Heart left ventricle (tissue), 16 donors: ENCODE results near the gene IFNLR1. TPM values are rescaled to one million over a fixed set of nuclear protein-coding genes. Genes with fewer than 3 reads are reported as not detected.

ENCODE experiments used
- ATAC-seq, 4 donors: fragments of 200-7000 bp; cut with Tn5 transposase; one replicate each; pipeline ENCODE4 v1.9.1; 2020 to 2022; ENCODE audit warnings: moderate library complexity in 4 of 4, mild to moderate bottlenecking in 3 of 4, moderate number of reproducible peaks in 1 of 4
- DNase-seq, 5 donors: peaks; one replicate each; pipeline ENCODE4 v3.0.0-alpha.2; 2020
- H3K27ac ChIP-seq, 12 donors: fragments of 200-600 bp; sonication (generic) in 4 of 12; one replicate each; pipeline versions ENCODE4 v1.5.0 to v1.8.0; 2016 to 2022; ENCODE audit warnings: mild to moderate bottlenecking in 2 of 12
- H3K27me3 ChIP-seq, 9 donors: fragments of 200-600 bp; sonication (generic) in 2 of 9; one replicate each; pipeline versions ENCODE4 v1.5.1 to v1.8.0; 2016 to 2022; ENCODE audit warnings: mild to moderate bottlenecking in 3 of 9
- H3K36me3 ChIP-seq, 9 donors: fragments of 200-600 bp; sonication (generic) in 2 of 9; one replicate each; pipeline versions ENCODE4 v1.5.0 to v1.8.0; 2018 to 2022; ENCODE audit warnings: mild to moderate bottlenecking in 2 of 9
- H3K4me1 ChIP-seq, 12 donors: fragments of 200-600 bp; sonication (generic) in 4 of 12; one replicate each; pipeline versions ENCODE4 v1.5.0 to v1.8.0; 2016 to 2022; ENCODE audit warnings: mild to moderate bottlenecking in 3 of 12
- H3K4me3 ChIP-seq, 12 donors: fragments of 200-600 bp; sonication (generic) in 4 of 12; one replicate each; pipeline versions ENCODE4 v1.5.0 to v1.8.0; 2017 to 2022; ENCODE audit warnings: mild to moderate bottlenecking in 9 of 12, moderate library complexity in 4 of 12
- H3K9me3 ChIP-seq, 12 donors: fragments of 200-600 bp; sonication (generic) in 4 of 12; one replicate each; pipeline versions ENCODE4 v1.5.0 to v1.8.0; 2016 to 2022; ENCODE audit warnings: mild to moderate bottlenecking in 1 of 12
- CTCF ChIP-seq, 12 donors: fragments of 200-600 bp; sonication (generic) in 4 of 12; IDR thresholded peaks; one replicate each; pipeline versions ENCODE4 v1.5.0 to v1.8.0; 2018 to 2022; ENCODE audit warnings: antibody characterized with exemption in 12 of 12, mild to moderate bottlenecking in 5 of 12
- POLR2A ChIP-seq, 2 donors: fragments of 450-650 bp; IDR thresholded peaks; one replicate each; pipeline ENCODE4 v1.6.1; 2017; ENCODE audit warnings: antibody characterized with exemption in 2 of 2, mild to moderate bottlenecking in 2 of 2, moderate library complexity in 2 of 2
- WGBS, 4 donors: extraction: QIAGEN DNeasy Blood & Tissue Kit in 2 of 4; methylation state at CpG; one replicate each; pipeline versions ENCODE4 v1.1.5 to v1.1.7; 2013 to 2018; 5-methylcytosine and 5-hydroxymethylcytosine counted together
- intact Hi-C, 10 donors: fragments of 100-400 bp; cut with DNase I; formaldehyde crosslinking; loops; one replicate each; pipeline versions ENCODE4 v1.11.1 to v1.14.2; 2022
- polyA plus RNA-seq, 2 donors: library from polyadenylated mRNA; stranded (reverse); fragments of 200-250 nt; gene quantifications; one replicate each; pipeline ENCODE4 v1.2.3, GENCODE V29; 2013
- total RNA-seq, 9 donors: library from RNA; depleted of rRNA in 2 of 9; stranded (reverse); fragments of >200 nt in 2 of 9; fragmentation: NEBNext Ultra II Directional in 3 of 9; extraction: Animal tissue kit (Norgen Biotek cat#: 25700) in 3 of 9; gene quantifications; one replicate each; pipeline versions ENCODE4 v1.1.0 to v1.2.4, GENCODE V29; 2016 to 2023
- donor health status: ischemic (EF 13 %, LVEDD 7.1; RV severe dilation, severe dysfunction).
- donor health status: healthy with polysubstance abuse.
- donor health status: DM: no; HTN: yes; CAD: no.
- donor health status: DM: no; HTN: no; CAD: no.
- donor health status: ischemic (EF 25% LVEDD 6.9; RV normal size, moderate dysfunction).
- donor health status: ischemic (EF 25% LVEDD 5.7; RV mildly dilated, moderate dysfunction).
- donor health status: healthy.
- donor health status: DM: yes; HTN: yes; CAD: no.
- donor health status: ischemic (EF 35%, LVEDD 5.7; RV mildly dilated, moderate dysfunction).
- donor health status: nonischemic (EF 11% LVEDD 7.7; RV severe dilation, severe dysfunction).
- donor health status: DM: yes; HTN: yes; CAD: no.
- donor health status: PGD.
- donor health status: ischemic (EF 29% LVEDD 5.4; RV normal size, mild dysfunction).
- donor health status: nonischemic (EF 23%, LVEDD 6.1; RV moderate dilation, normal function).

Gene IFNLR1
- total and polyA plus RNA-seq, 11 donors = 0.99 to 3.4 (median 2.7) TPM

GRCh38 chr1:24216276-24217074, 29.4 kb upstream of the IFNLR1 start:
- H3K4me1 ChIP-seq = no peaks in the 10 kb centered on the region
- H3K9me3 ChIP-seq = no peaks in the 10 kb centered on the region
- ATAC-seq (no peak), DNase-seq (no peak)
- H3K36me3 ChIP-seq = no peaks in the 10 kb centered on the region
- no peak overlapping the region for H3K4me3 ChIP-seq
- WGBS, 4 donors = 31 to 36% (median 33%) methylated on average over 11 to 14 of the region's 14 CpGs
- no peak for TF ChIP-seq POLR2A (IDR thresholded peaks at IDR 0.05)
- TF ChIP-seq CTCF (IDR thresholded peaks at IDR 0.05) = no peak
- peaks cover 0 to 33% (median 8%) of the 10 kb centered on the region in 9 donors for H3K27me3 ChIP-seq
- no peak overlapping the region for H3K27ac ChIP-seq
- intact Hi-C loops = no loop called here

- peaks cover 0 to 33% (median 8%) of the 10 kb centered on the region in 9 donors for H3K27me3 ChIP-seq
- no peak overlapping the region for H3K27ac ChIP-seq
- H3K9me3 ChIP-seq = no peaks in the 10 kb centered on the region
- 83 to 88% (median 87%) methylated on average over 6 of the region's 6 CpGs for WGBS, 4 donors
- intact Hi-C loops = no loop called here
- ATAC-seq = no peak
- H3K4me3 ChIP-seq = no peak overlapping the region
- TF ChIP-seq CTCF (IDR thresholded peaks at IDR 0.05) = no peak
- TF ChIP-seq POLR2A (IDR thresholded peaks at IDR 0.05) = no peak
- no peak for DNase-seq
- no peaks in the 10 kb centered on the region for H3K4me1 ChIP-seq
- H3K36me3 ChIP-seq = no peaks in the 10 kb centered on the region
Observed at GRCh38 chr1:24215226-24215814, 28.2 kb upstream of the IFNLR1 start.

DNA sequence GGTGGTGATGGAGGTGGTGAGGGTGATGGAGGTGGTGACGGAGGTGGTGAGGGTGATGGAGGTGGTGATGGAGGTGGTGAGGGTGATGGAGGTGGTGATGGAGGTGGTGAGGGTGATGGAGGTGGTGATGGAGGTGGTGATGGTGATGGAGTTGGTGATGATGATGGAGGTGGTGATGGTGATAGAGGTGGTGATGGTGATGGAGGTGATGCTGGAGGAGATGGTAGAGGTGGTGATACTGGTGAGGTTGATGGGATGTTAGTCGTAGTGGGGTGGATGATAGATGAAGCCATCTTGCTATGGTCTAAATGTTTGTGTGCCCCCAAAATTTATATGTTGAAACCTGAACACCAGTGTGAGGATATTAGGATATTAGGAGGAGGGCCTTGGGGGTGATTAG, 25.3 kb upstream of the IFNLR1 start:
- Histone ChIP-seq H3K4me1 (no peaks in the 10 kb centered on the region), H3K9me3 (no peaks in the 10 kb centered on the region), H3K27ac (no peak overlapping the region), H3K27me3 (peaks cover 0 to 24% (median 6%) of the 10 kb centered on the region in 9 donors), H3K4me3 (no peak overlapping the region), H3K36me3 (no peaks in the 10 kb centered on the region)
- intact Hi-C loops = no loop called here
- ATAC-seq (no peak), DNase-seq (no peak)
- WGBS, 4 donors = 53 to 95% (median 73%) methylated on average over 1 to 2 of the region's 2 CpGs
- no peak for TF ChIP-seq POLR2A (IDR thresholded peaks at IDR 0.05)
- no peak for TF ChIP-seq CTCF (IDR thresholded peaks at IDR 0.05)

GRCh38 chr1:24210195-24210627, 23.1 kb upstream of the IFNLR1 start:
- 79 to 87% (median 84%) methylated on average over 10 of the region's 10 CpGs for WGBS, 4 donors
- DNase-seq = no peak
- Histone ChIP-seq H3K27me3 (peaks cover 0 to 3% (median 0%) of the 10 kb centered on the region in 9 donors), H3K27ac (no peak overlapping the region), H3K4me3 (no peak overlapping the region), H3K4me1 (no peaks in the 10 kb centered on the region), H3K9me3 (no peaks in the 10 kb centered on the region), H3K36me3 (no peaks in the 10 kb centered on the region)
- intact Hi-C loops = no loop called here
- no peak for TF ChIP-seq CTCF (IDR thresholded peaks at IDR 0.05)
- no peak for TF ChIP-seq POLR2A (IDR thresholded peaks at IDR 0.05)
- ATAC-seq = no peak
